Amniotic epithelial cell (primary cell): ENCODE data around the gene TBC1D25.
A peak's percentile ranks its signal among the peaks of the same experiment; 100 is the strongest.

Source experiments
- DNase-seq: peaks from one replicate; pipeline ENCODE4 v3.0.0-alpha.2; 2010; ENCODE audit warnings: low read depth

The TBC1D25 gene, protein sequence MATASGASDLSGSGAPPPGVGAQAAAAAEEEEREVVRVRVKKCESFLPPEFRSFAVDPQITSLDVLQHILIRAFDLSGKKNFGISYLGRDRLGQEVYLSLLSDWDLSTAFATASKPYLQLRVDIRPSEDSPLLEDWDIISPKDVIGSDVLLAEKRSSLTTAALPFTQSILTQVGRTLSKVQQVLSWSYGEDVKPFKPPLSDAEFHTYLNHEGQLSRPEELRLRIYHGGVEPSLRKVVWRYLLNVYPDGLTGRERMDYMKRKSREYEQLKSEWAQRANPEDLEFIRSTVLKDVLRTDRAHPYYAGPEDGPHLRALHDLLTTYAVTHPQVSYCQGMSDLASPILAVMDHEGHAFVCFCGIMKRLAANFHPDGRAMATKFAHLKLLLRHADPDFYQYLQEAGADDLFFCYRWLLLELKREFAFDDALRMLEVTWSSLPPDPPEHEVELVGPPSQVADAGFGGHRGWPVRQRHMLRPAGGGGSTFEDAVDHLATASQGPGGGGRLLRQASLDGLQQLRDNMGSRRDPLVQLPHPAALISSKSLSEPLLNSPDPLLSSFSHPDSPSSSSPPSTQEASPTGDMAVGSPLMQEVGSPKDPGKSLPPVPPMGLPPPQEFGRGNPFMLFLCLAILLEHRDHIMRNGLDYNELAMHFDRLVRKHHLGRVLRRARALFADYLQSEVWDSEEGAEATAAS

DNA sequence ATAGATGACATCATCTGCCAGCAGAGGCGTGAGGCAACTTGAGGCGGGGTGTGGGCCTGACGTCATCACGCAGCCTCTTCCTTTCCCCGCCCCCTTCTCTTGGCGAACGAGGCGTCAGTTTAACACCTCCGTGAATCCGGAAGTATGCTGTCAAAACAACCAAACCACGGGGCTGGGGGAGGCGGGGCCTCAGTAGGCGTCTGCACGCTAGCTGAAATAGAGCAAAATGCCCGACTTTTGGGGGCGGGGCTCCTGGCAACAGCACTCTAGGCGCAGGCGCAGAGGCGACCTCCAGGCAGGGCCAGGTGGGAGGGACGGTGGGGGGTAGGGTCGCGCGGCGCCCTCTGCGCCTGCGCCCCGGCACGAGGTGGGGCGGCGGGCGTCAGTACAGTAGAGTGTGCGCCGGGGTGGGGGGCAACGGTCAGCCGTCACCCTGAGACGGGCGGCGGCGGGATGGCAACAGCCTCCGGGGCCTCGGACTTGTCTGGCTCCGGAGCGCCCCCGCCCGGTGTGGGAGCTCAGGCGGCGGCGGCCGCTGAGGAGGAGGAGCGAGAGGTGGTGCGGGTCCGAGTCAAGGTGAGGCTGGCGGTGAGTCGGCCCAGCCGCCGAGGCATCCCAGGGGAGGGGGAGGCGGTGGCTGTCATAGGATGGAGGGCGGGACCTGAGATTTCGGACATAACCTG lies at the start of gene TBC1D25:
Gene TBC1D25 (plus strand): TSS at position 370 of the 683 bp plus-strand sequence. CDS start 84 bp downstream, at position 454.
- peak; percentile 96 for DNase-seq

DNA sequence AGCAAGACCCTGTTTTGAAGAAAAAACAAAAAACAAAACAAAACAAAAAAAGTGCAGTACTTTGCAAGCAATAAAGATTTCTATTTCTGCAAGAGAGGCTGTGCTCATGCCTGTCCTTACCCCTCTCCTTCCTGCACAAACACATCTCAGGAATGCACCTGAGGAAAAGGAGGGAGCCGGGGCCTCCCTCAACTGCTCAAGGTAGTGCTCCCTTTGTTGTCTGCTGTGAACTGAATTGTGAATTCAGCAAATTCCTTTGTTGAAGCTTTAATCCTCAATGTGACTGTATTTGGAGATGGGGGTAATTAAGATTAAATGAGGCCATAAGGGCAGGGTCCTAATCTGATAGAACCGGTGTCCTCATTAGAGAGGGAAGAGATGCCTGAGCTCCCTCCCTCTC lies 49.6 kb upstream of the TBC1D25 start:
- no peak for DNase-seq

DNA sequence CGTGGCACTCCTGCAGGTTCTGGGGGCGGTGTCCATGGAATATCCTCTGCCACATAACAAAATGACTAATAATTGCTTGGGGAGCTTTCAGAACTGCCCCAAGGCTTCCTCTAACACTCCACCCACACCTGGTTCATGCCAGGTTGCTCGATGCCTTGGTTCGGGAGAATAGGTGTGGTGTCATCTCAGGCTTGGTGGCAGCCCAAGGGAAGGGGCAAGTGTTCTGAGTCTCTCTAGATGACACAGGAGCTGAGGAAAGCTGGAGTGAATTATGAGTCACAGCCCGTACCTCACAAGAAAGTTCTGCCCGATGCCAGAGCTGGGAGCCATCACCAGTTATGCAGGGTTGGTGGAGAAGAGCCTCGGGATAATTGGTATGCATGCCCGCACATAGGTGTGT lies 48.9 kb upstream of the TBC1D25 start:
- no peak for DNase-seq

DNA sequence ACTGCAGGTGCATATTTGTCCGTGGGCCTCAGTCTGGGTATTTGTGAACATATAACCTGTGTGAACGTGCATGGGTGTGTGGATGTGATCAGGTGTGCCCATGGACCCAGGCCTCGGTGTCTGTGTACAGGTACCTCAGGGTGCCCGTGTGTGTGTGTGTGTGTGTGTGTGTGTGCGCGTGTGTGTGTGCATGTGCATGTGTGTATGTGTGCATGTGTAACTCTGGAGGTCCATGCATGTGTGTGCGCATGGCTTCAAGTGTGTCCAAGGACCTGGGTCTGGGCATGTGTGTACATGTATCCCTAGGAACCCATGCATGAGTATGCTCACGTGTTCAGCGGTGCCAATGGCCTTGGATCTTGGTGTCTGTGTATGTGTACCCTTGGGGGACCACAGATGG lies 47.7 kb upstream of the TBC1D25 start:
- DNase-seq = no peak

DNA sequence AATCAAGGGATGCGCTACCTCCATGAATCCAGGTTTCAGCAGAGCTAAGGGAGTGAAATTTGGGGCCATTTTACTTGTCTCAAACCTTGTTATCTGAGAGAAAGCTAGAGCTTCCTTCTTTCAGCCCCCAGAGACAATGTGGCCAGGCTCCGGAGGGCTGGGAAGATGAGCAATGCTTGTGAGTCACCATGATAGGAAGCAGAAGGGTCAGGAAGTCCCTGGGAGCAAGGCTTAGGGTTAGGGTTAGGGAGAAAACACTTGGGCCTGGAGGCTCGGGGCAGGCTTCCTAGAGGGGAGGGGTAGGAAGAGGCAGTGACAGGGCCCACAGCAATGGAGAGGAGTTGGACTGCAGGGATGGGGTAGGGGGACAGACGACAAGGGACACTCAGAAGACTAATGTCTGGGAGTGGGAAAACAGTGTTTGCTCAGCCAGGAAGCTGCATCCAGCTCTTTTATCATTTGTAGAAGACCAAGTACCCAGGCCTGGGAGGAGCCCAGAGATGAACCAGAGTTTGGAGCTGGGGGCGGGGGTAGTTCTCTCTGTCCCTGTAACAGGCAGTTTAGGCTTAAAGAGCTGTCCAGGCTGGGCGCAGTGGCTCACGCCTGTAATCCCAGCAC lies 47.1 kb upstream of the TBC1D25 start:
- DNase-seq = peak; percentile 50

DNA sequence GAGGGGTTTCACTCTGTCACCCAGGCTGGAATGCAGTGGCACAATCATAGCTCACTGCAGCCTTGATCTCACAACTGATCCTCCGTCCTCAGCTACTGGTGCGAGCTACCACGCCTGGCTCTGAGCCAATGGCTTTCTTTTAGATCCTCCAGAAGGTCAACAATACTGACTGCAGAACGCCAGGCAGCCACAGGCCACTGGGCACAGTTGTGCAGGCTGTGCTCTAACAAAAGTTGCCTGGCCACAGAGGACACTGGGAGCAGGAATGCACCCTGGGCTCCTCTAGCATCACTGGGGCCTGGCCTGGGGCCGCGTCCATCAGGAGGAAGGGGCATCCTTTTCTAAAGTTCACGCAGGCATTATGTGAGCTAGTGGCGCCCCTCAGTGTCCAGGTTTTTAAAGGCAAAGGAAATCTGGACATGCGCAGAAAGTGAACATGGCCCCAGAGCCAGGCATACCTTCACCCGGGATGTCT lies 45.6 kb upstream of the TBC1D25 start:
- peak; percentile 41 for DNase-seq

DNA sequence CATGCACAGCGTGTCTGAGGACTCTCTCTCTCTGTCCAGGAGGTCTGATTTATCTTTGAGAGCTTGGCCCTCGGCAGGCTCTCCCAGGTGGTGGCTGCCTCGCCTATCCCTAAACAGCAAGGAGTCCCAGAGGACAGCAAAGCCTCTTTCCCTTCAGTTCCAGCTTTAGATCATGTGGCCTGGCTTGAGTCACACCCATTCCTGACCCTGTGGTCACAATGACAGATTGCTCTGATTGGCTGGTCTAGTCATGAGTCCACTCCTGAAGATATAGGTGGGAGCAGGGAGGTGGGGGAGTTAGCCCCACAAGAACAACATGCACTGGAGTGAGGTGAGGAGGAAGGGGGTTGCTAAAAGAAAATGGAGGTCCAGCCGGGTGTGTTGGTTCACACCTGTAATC lies 42.9 kb upstream of the TBC1D25 start:
- DNase-seq = no peak

DNA sequence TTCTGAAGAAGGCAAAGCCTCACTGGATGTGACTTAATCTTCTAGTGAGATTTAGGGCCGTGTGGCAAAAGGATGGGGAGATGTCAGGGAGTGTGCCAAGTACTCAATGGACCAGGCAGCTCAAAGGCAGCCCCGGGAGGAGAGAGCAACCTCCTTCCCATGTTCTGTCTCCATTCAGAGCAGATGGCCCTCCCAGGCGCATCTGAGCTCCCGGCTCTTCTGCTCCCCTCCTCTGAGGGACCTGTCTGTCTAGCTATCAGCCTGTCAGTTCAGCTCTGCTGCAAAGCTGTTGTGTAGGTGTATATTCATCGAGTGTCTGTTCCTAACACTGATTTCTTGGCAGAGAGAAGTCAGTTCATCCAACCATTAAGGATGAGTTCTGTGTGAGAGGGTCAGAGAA lies 41.6 kb upstream of the TBC1D25 start:
- DNase-seq = no peak

DNA sequence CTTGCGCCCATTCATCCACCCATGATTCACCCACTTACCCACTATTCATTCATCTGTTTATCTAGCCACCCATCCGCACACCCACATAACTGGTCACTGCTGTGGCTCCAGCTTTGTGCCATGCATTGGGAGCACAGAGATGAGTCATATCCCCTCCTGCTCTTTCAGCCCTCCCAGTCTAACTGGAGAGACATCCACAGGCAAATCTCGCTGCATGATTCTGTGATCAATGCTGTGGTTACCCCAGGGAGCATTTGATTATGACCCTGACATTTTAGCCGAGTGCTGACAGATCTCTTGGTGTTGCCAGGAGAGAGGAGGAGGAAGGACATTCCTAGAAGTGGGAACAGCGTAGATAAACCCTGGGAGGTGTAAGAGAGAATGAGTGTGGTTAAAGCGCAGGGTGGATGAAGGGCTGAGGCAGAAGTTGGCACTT lies 41.1 kb upstream of the TBC1D25 start:
- DNase-seq = peak; percentile 84

DNA sequence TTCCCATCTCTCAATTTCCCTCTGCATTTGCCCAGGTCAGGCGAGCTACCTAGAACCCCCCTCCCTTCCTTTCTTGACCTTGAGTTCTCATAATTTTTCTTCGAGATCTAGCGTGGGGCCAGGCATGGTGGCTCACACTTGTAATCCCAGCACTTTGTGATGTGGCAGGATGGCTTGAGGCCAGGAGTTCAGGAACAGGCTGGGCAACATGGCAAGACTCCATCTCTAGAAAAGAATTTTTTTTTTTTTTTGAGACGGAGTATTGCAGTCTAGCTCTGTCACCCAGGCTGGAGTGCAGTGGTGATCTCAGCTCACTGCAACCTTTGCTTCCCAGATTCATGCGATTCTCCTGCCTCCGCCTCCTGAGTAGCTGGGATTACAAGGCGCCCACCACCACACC lies 35.3 kb upstream of the TBC1D25 start:
- no peak for DNase-seq

DNA sequence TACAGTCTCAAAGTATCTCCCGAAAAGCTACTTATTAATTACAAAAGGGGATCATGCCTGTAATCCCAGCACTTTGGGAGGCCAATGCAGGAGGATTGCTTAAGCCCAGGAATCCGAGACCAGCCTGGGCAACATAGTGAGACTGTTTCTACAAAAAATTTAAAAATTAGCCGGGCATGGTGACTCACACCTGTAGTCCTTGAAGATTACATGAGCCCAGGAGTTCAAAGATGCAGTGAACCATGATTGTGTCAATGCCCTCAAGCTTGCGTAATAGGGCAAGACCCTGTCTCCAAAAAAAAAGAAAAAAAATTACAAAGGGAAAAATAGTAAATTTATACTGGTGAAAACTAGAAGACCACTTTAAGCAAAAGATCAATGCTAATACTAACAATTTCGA lies 34.0 kb upstream of the TBC1D25 start:
- DNase-seq = peak; percentile 27

DNA sequence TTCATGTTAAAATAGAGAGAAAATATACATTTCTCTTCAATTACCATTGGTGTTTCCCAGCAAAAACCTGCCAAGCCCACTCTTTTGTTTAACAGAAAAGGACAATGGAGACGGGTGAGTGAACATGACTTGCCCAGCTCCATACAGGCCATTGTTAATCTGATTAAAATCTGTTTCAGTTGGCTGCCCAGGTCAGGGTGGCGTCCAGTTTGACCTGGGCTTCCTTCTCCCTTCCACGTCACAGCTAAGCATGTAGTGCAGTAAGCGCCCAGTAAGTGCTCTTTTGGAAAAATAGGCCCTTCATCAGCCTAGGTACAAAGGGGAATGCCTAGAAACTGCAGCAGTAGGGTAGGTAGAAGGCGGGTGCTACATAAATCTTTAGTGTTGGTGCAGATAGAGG lies 32.3 kb upstream of the TBC1D25 start:
- DNase-seq = no peak

DNA sequence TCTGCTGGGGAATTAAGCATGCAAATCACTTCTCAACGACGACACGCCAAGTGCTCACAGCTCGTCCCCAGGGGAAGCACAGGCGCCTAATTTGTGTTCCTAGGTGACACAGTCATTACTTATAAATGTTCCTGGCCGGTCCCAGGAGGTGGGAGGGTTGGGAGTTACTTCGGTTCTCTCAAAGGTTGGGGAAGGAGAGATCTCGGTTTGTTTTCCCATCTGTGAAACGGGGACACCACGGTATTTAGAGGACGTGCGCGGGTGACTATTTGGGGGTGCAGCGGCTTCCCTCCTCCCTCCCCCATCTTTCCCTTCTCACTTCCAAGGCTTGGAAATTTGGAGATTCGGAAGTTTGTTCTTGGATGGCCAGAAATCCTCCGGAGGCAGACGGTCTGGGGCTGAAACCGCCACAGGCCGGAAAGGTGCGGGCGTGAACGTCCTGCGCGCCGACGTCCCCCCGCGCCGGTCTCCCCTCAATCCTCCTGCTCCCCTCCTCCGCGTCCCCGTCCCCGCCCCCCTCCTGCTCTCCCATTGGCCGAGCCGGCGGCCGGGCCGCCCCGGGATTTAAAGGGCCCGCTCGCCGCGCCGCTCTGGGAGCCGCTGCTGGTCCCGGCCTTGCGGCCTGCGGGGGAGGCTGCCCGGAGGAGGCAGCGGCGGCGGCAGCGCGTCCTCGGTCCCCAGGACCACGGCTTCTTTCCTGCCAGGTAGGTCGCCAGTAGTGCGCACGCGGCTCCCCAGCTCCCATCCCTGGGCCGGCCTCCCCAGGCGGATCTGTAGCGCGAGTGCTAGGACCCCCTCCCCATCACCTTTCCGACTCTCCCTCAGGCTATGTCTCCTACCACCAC lies 30.9 kb upstream of the TBC1D25 start, which contains the start of gene PORCN:
Gene PORCN (plus strand): TSS at position 593 of the 845 bp plus-strand sequence. CDS start 829 bp downstream, outside the sequence.
- DNase-seq = peak; percentile 40

DNA sequence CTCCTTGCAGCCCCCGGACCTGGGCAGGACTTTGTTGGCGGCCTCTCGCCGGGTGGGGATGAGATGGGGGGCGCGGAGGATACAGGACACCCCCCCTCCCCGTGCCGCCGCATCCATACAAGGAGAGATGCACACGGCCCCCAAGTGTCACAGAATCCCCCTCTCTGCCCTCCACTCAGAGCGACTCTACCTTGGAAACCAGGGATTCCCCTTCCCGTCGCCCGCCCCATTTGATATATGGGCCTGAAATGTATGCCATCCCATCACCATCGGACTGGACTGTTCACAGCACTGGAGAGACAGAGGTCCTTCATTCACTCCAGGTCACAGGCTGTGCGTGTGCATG lies 30.3 kb upstream of the TBC1D25 start:
- no peak for DNase-seq

DNA sequence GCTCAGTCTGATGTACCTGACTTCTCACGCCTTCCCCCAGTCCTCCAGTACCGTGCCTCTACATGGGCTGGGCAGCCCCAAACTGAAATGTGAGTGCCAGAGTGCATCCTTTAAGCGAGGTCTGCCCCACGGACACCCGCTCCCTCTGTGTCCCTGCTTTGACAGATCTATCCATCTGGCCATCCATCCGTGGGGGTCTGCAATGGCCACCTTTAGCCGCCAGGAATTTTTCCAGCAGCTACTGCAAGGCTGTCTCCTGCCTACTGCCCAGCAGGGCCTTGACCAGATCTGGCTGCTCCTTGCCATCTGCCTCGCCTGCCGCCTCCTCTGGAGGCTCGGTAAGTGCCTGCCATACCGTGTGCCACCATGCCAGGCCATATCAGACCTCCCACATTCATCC lies 29.9 kb upstream of the TBC1D25 start:
- no peak for DNase-seq

DNA sequence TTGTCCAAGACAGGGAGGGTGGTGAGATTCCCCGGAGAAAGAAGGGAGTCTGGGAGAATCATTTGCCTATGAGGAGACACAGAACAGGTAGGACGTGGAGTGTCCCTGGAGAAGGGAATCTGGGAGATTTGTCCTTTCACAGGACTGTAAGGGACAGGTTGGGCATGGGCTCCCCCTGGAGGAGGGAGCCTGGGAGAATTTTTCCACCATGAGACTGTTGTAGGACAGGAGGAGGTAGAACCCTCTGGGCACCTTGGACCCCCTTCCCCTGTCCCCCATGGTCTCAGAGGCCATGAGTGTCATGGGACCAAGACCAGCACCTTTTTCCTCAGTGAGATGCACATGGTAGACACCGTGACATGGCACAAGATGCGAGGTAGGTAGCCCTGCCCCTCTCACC lies 28.0 kb upstream of the TBC1D25 start:
- DNase-seq = no peak

DNA sequence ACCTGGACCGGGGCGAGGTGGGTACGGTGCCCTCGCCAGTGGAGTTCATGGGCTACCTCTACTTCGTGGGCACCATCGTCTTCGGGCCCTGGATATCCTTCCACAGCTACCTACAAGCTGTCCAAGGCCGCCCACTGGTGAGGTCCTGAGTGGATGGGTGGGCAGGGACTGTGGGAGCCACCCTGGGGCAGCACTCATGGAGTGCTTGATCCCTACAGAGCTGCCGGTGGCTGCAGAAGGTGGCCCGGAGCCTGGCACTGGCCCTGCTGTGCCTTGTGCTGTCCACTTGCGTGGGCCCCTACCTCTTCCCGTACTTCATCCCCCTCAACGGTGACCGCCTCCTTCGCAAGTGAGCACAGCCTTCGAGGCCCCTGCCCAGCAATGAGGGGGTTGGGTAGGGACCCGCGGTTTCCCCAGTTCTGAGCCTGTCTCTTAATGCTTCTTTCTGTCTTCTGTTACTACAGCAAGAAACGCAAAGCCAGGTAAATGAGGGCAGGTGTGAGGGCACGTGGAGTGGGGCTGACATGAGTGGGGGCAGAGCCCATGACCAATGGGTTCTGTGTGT lies 27.1 kb upstream of the TBC1D25 start:
- no peak for DNase-seq

DNA sequence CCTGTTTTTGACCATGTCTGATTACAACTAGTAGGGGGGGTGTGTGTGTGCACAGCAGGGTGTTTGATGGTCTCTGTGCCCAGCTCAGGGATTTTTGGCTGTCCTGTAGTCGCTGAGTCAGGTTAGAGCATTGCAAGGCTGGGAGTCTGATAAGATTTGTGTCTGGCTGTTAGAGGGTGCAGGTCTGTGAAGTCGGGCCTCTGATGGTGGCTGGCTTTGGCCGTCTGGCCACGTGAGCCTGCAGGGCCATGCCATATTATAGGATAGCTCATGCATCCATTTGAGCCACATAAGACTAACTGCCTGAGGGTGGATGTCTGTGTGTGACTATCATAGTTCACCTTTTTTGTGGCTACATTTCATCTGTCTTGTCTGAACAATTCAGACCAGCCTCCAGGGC lies 25.8 kb upstream of the TBC1D25 start:
- DNase-seq = no peak

DNA sequence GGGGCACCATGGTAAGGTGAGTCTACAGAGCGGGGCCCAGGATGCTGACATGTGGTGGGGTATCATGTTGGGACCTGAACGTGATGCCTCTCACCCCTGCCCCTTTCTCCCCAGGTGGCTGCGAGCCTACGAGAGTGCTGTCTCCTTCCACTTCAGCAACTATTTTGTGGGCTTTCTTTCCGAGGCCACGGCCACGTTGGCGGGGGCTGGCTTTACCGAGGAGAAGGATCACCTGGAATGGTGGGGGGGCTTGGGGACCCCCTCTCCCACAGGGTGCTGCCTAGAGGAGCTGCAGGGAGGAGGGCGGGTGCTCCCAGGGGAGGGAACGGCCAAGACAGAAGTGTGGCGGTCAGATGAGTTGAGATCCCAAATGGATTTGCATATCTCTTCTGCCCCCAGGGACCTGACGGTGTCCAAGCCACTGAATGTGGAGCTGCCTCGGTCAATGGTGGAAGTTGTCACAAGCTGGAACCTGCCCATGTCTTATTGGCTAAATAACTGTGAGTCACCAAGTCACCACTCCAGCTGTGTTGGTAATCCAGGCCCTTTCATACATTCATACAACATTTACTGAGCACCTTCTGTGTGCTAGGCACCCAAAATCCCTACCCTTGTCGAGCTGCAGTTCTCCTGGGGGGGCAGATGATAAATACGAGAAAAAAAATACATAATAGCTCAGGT lies 25.2 kb upstream of the TBC1D25 start:
- DNase-seq = no peak

DNA sequence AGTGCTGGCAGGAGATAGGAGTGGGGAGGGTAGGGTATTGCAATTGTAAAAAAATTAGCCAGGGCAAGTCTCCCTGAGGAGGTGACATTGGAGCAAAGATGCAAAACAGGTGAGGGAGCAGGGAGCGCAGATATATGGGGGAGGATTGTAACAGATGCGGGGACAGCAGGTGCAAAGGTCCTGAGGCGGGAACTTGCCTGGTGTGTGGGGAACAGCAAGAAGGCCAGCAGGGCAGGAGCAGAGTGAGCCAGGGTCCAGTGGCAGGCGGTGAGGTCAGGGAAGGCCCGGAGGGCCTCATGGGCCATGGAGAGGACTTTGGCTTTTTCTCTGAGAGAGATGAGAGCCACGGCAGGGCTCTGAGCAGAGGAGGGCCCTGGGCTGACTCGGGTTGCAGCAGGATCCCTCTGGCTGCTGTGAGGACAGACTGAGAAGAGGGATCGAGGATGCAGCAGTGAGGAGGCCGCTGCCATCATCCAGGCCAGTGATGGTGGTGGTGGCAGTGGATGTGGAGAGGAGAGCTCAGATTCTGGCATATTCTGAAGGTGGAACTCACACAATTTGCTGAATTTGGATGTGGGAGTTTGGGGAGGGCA lies 24.6 kb upstream of the TBC1D25 start:
- no peak for DNase-seq
